HCT116 (cell line): ENCODE measurements around the gene GORASP1. TPM values are rescaled to one million over a fixed set of nuclear protein-coding genes. Genes with fewer than 3 reads are reported as not detected.

Source experiments
- ATAC-seq: fragments of 200-7000 bp; cut with Tn5 transposase; 2 replicates; pipeline ENCODE4 v1.9.1; 2020; ENCODE audit warnings: mild to moderate bottlenecking, moderate library complexity
- BruUV-seq: library from RNA; stranded (reverse); fragments of 400-500 nt; replicated peaks from 2 replicates; lab custom pipeline; 2021; lab: Mats Ljungman, UMichigan
- CTCF ChIA-PET: fragments of 300-600 bp; sonication (Branson Sonifier 250); formaldehyde crosslinking; loops from one replicate; lab custom pipeline; 2021; ENCODE audit warnings: antibody characterized with exemption; lab: Charles Lee
- POLR2A ChIA-PET: fragments of 300-600, 350-600 bp; sonication (Branson Sonifier 250); formaldehyde crosslinking; loops from one replicate; lab custom pipeline; 2021; ENCODE audit warnings: antibody characterized with exemption; lab: Charles Lee
- RAD21 ChIA-PET, 2 experiments: fragments of 300-600 bp; sonication (Branson Sonifier 250); formaldehyde crosslinking; loops; one replicate each; lab custom pipeline; 2023; ENCODE audit warnings: low total read pairs in 2 of 2; ENCODE audit not compliant: uncharacterized antibody in 2 of 2, unreplicated experiment in 2 of 2, low non-redundant PET in 1 of 2; lab: Charles Lee
- DNase-seq: peaks from one replicate; pipeline ENCODE4 v3.0.0-alpha.2; 2010; ENCODE audit warnings: low read depth, low spot score
- H2AFZ ChIP-seq: fragments of 200-600 bp; shearing (Covaris generic), sonication (generic); 2 replicates; pipeline ENCODE4 v1.6.1; 2017; ENCODE audit warnings: low read depth, mixed run types, mixed read lengths, antibody characterized with exemption, low read length; ENCODE audit not compliant: poor library complexity, severe bottlenecking
- H3K27ac ChIP-seq: 2 replicates; pipeline ENCODE4 v1.5.1; 2012; ENCODE audit warnings: low read depth, low read length
- H3K27me3 ChIP-seq: fragments of 200-600 bp; sonication (generic); 2 replicates; pipeline ENCODE4 v1.6.1; 2016; ENCODE audit warnings: mixed run types, low read length, mixed read lengths; ENCODE audit not compliant: insufficient read depth
- H3K36me3 ChIP-seq, 2 experiments: fragments of 200-500 bp in 1 of 2; fragments of 200-600 bp in 1 of 2; sonication (Bioruptor generic) in 1 of 2; sonication (generic) in 1 of 2; 2 replicates each; pipeline versions ENCODE4 v1.5.1 to v1.6.1; 2014 to 2016; ENCODE audit warnings: low read length in 2 of 2, inconsistent platforms in 1 of 2, mixed read lengths in 1 of 2, mixed run types in 1 of 2; ENCODE audit not compliant: insufficient read depth in 2 of 2, control insufficient read depth in 1 of 2
- H3K4me1 ChIP-seq, 2 experiments: fragments of 200-600 bp in 1 of 2; sonication (generic) in 1 of 2; 2 replicates each; pipeline versions ENCODE4 v1.5.1 to v1.6.1; 2012 to 2017; ENCODE audit warnings: low read length in 2 of 2, inconsistent platforms in 1 of 2, mild to moderate bottlenecking in 1 of 2, mixed read lengths in 1 of 2, mixed run types in 1 of 2, moderate library complexity in 1 of 2; ENCODE audit not compliant: insufficient read depth in 2 of 2, control insufficient read depth in 1 of 2
- H3K4me2 ChIP-seq: fragments of 200-600 bp; sonication (generic); 2 replicates; pipeline ENCODE4 v1.6.1; 2017; ENCODE audit warnings: mixed run types, low read length, mixed read lengths
- H3K4me3 ChIP-seq, 2 experiments: fragments of 200-600 bp in 1 of 2; sonication (generic) in 1 of 2; replicated peaks in 1 of 2; 2 replicates each; pipeline ENCODE4 v1.5.1; 2011 to 2016; ENCODE audit warnings: low read length in 2 of 2, control low read depth in 1 of 2, low read depth in 1 of 2, mild to moderate bottlenecking in 1 of 2, mixed read lengths in 1 of 2, mixed run types in 1 of 2
- H3K79me2 ChIP-seq: fragments of 200-600 bp; sonication (generic); 2 replicates; pipeline ENCODE4 v1.6.1; 2017; ENCODE audit warnings: mild to moderate bottlenecking, mixed run types, low read length, moderate library complexity, mixed read lengths; ENCODE audit not compliant: insufficient read depth
- H3K9ac ChIP-seq: fragments of 200-600 bp; sonication (generic); 2 replicates; pipeline ENCODE4 v1.6.1; 2016; ENCODE audit warnings: low read length, mixed read lengths
- H3K9me2 ChIP-seq: fragments of 200-600 bp; sonication (generic), shearing (Covaris generic); 2 replicates; pipeline ENCODE4 v1.6.1; 2017; ENCODE audit warnings: mixed run types, mild to moderate bottlenecking, moderate library complexity; ENCODE audit not compliant: insufficient read depth
- H3K9me3 ChIP-seq, 2 experiments: fragments of 200-500 bp in 1 of 2; fragments of 200-600 bp in 1 of 2; sonication (Bioruptor generic) in 1 of 2; sonication (generic) in 1 of 2; 2 replicates each; pipeline ENCODE4 v1.6.1; 2014 to 2017; ENCODE audit warnings: low read length in 2 of 2, mixed read lengths in 2 of 2, inconsistent platforms in 1 of 2, low read depth in 1 of 2, mild to moderate bottlenecking in 1 of 2, mixed run types in 1 of 2, moderate library complexity in 1 of 2; ENCODE audit not compliant: control insufficient read depth in 1 of 2, insufficient read depth in 1 of 2
- H4K20me1 ChIP-seq: fragments of 200-600 bp; sonication (generic), shearing (Covaris generic); 2 replicates; pipeline ENCODE4 v1.6.1; 2017; ENCODE audit warnings: mixed run types, mild to moderate bottlenecking, moderate library complexity; ENCODE audit not compliant: insufficient read depth
- ATF3 ChIP-seq: IDR thresholded peaks from 2 replicates; pipeline ENCODE4 v1.6.1; 2012
- CBX3 ChIP-seq: IDR thresholded peaks from 2 replicates; pipeline ENCODE4 v1.6.1; 2012; ENCODE audit warnings: low read depth
- CEBPB ChIP-seq: IDR thresholded peaks from 2 replicates; pipeline ENCODE4 v1.6.1; 2012; ENCODE audit warnings: low read depth
- EGR1 ChIP-seq: IDR thresholded peaks from 2 replicates; pipeline ENCODE4 v1.6.1; 2012; ENCODE audit warnings: low read depth
- ELF1 ChIP-seq: IDR thresholded peaks from 2 replicates; pipeline ENCODE4 v1.6.1; 2012; ENCODE audit warnings: low read depth, borderline replicate concordance
- FOSL1 ChIP-seq: IDR thresholded peaks from 2 replicates; pipeline ENCODE4 v1.6.1; 2012; ENCODE audit warnings: low read depth
- POLR2AphosphoS5 ChIP-seq: IDR thresholded peaks from 2 replicates; pipeline ENCODE4 v1.6.1; 2011; ENCODE audit warnings: mild to moderate bottlenecking, low read depth, low read length, moderate library complexity
- SIN3A ChIP-seq: IDR thresholded peaks from 2 replicates; pipeline ENCODE4 v1.6.1; 2012; ENCODE audit warnings: low read depth
- TCF7L2 ChIP-seq: IDR thresholded peaks from 2 replicates; pipeline ENCODE4 v1.7.0; 2011; ENCODE audit warnings: borderline replicate concordance, inconsistent platforms; ENCODE audit not compliant: insufficient read depth, insufficient read length; ENCODE audit errors: extremely low read depth
- ZNF274 ChIP-seq: fragments of 200-500 bp; sonication (Bioruptor generic); IDR thresholded peaks from 2 replicates; pipeline ENCODE4 v1.6.1; 2014; ENCODE audit warnings: mild to moderate bottlenecking, low read depth, low read length, inconsistent platforms
- intact Hi-C: fragments of 100-400 bp; cut with micrococcal nuclease; formaldehyde crosslinking; loops from 2 replicates; pipeline ENCODE4 v1.10.0; 2022
- total RNA-seq: library from RNA; stranded (reverse); gene quantifications from one replicate; pipeline ENCODE4 v1.2.1, GENCODE V29; 2021; ENCODE audit not compliant: unreplicated experiment
- TF ChIP-seq, protein P1 (sequence below): IDR thresholded peaks from 2 replicates; pipeline ENCODE4 v1.6.1; 2011; ENCODE audit warnings: mild to moderate bottlenecking, low read length, moderate library complexity; ENCODE audit not compliant: insufficient replicate concordance; ENCODE audit errors: extremely low read depth

GORASP1 gene
- total RNA-seq, 1 experiment from 2014 or later: 38.8 TPM

DNA sequence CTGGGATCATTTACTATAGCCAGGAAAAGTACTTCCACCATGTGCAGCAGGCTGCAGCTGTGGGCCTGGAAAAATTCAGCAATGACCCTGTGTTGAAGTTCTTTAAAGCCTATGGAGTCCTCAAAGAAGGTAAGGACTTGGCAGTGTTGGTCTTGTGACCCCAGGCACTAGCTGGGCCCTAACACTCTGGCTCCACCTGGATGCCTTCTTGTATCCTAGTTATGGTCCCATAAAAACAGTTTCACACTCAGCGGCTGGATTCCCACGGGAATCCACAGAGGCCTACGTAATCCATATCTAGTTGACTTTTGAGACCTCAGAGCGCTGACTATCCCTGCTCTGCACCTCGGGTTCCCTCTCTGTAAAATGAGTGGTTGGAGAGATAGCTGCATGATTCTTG lies 1.7 kb upstream of the GORASP1 start:
- H3K9me3 ChIP-seq: no peaks in the 10 kb centered on the region
- no peaks in the 10 kb centered on the region for H4K20me1 ChIP-seq
- ChIA-PET RAD21 (no interaction called here), CTCF (interaction anchor here (1.2 kb wide), 1 partner anchor 179 kb away, joined by 3 read pairs; no protein-coding TSS in a partner anchor)
- H3K27ac ChIP-seq: no peak overlapping the region
- no peak overlapping the region for H3K4me2 ChIP-seq
- H3K9ac ChIP-seq: no peak overlapping the region
- TF ChIP-seq, protein P1, sequence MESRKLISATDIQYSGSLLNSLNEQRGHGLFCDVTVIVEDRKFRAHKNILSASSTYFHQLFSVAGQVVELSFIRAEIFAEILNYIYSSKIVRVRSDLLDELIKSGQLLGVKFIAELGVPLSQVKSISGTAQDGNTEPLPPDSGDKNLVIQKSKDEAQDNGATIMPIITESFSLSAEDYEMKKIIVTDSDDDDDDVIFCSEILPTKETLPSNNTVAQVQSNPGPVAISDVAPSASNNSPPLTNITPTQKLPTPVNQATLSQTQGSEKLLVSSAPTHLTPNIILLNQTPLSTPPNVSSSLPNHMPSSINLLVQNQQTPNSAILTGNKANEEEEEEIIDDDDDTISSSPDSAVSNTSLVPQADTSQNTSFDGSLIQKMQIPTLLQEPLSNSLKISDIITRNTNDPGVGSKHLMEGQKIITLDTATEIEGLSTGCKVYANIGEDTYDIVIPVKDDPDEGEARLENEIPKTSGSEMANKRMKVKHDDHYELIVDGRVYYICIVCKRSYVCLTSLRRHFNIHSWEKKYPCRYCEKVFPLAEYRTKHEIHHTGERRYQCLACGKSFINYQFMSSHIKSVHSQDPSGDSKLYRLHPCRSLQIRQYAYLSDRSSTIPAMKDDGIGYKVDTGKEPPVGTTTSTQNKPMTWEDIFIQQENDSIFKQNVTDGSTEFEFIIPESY: no peak
- TF ChIP-seq POLR2AphosphoS5: no peak
- TF ChIP-seq CBX3: no peak
- TF ChIP-seq ATF3: no peak
- TF ChIP-seq TCF7L2: no peak
- TF ChIP-seq EGR1: no peak
- no peak for TF ChIP-seq ZNF274
- no peak for TF ChIP-seq FOSL1
- no peak for TF ChIP-seq SIN3A
- TF ChIP-seq ELF1: no peak
- TF ChIP-seq CEBPB: no peak
- TF ChIP-seq, all 23 proteins: peak for 0
- ATAC-seq: no peak
- intact Hi-C loops: no loop called here
- Histone ChIP-seq H3K27me3 (no peaks in the 10 kb centered on the region), H3K79me2 (peaks cover 19% of the 10 kb centered on the region; the same call in 1 of the 2 replicates), H3K4me1 (peaks cover 16 to 23% of the 10 kb centered on the region in 2 experiments), H2AFZ (no peak overlapping the region), H3K9me2 (no peaks in the 10 kb centered on the region), H3K4me3 (no peak overlapping the region), H3K36me3 (no peaks in the 10 kb centered on the region)
- DNase-seq: no peak
- no TSS peak for BruUV-seq
- POLR2A ChIA-PET: no interaction called here
